H1 (cell line): ENCODE measurements around the gene MS4A3. TPM values are rescaled to one million over a fixed set of nuclear protein-coding genes. Genes with fewer than 3 reads are reported as not detected.

Experiments
- CTCF ChIA-PET: fragments of 300-600 bp; sonication (Branson Sonifier 250); formaldehyde crosslinking; loops from one replicate; lab custom pipeline; 2021; ENCODE audit not compliant: partially characterized antibody; lab: Charles Lee
- POLR2A ChIA-PET: fragments of 300-600 bp; sonication (Branson Sonifier 250); formaldehyde crosslinking; loops from one replicate; lab custom pipeline; 2021; ENCODE audit warnings: inconsistent platforms; ENCODE audit not compliant: partially characterized antibody; lab: Charles Lee
- DNase-seq, 2 experiments: peaks; one replicate each; pipeline versions ENCODE4 v3.0.0 to v3.0.0-alpha.2; 2010 to 2022; ENCODE audit warnings: low spot score in 2 of 2, low read depth in 1 of 2, mixed read lengths in 1 of 2
- FAIRE-seq: peaks from 2 replicates; lab custom pipeline; 2011; peaks lifted over from hg19 to GRCh38; lab: Jason Lieb, UNC
- H2AFZ ChIP-seq: 2 replicates; pipeline ENCODE4 v1.8.1; 2012; ENCODE audit warnings: low read length, inconsistent platforms
- H2AK5ac ChIP-seq: 2 replicates; pipeline ENCODE4 v1.6.1; 2013; ENCODE audit warnings: low read depth, low read length
- H2BK120ac ChIP-seq: replicated peaks from 2 replicates; pipeline ENCODE3; 2013; ENCODE audit warnings: low read depth, low read length, inconsistent platforms
- H2BK12ac ChIP-seq: 2 replicates; pipeline ENCODE4 v1.6.1; 2013; ENCODE audit warnings: low read depth, low read length
- H2BK15ac ChIP-seq: 2 replicates; pipeline ENCODE4 v1.6.1; 2013; ENCODE audit warnings: low read length
- H2BK20ac ChIP-seq: 2 replicates; pipeline ENCODE4 v1.6.1; 2013; ENCODE audit warnings: low read length
- H2BK5ac ChIP-seq: 2 replicates; pipeline ENCODE4 v1.6.1; 2013; ENCODE audit warnings: low read depth, low read length
- H3K14ac ChIP-seq: 2 replicates; pipeline ENCODE4 v1.6.1; 2013; ENCODE audit warnings: inconsistent platforms; ENCODE audit not compliant: insufficient read length
- H3K18ac ChIP-seq: 2 replicates; pipeline ENCODE4 v1.6.1; 2013; ENCODE audit warnings: low read length; ENCODE audit errors: extremely low read depth
- H3K23ac ChIP-seq: 2 replicates; pipeline ENCODE4 v1.6.1; 2013; ENCODE audit warnings: inconsistent platforms; ENCODE audit not compliant: insufficient read length
- H3K23me2 ChIP-seq: 2 replicates; pipeline ENCODE4 v1.6.1; 2013; ENCODE audit warnings: low read depth, low read length
- H3K27ac ChIP-seq: 2 replicates; pipeline ENCODE4 v1.6.1; 2011; ENCODE audit warnings: low read depth, low read length, inconsistent platforms
- H3K27me3 ChIP-seq, 4 experiments: replicated peaks in 1 of 4; 1 replicate in 1 of 4; 2 replicates in 3 of 4; pipeline versions ENCODE4 v1.6.1 to v1.8.1; 2011 to 2013; ENCODE audit warnings: low read length in 3 of 4, mild to moderate bottlenecking in 3 of 4, inconsistent platforms in 2 of 4, mixed read lengths in 2 of 4, moderate library complexity in 1 of 4; ENCODE audit not compliant: control insufficient read depth in 3 of 4, insufficient read depth in 3 of 4; ENCODE audit errors: extremely low read depth in 1 of 4
- H3K36me3 ChIP-seq, 4 experiments: 2 replicates each; pipeline versions ENCODE4 v1.6.1 to v1.8.1; 2011 to 2013; ENCODE audit warnings: mild to moderate bottlenecking in 4 of 4, low read length in 3 of 4, moderate library complexity in 2 of 4, control low read depth in 1 of 4, inconsistent platforms in 1 of 4; ENCODE audit not compliant: insufficient read depth in 4 of 4, control insufficient read depth in 2 of 4
- H3K4ac ChIP-seq: replicated peaks from 2 replicates; pipeline ENCODE3; 2013; ENCODE audit warnings: low read length, low read depth, mixed read lengths, inconsistent platforms; ENCODE audit not compliant: insufficient read length
- H3K4me1 ChIP-seq, 4 experiments: replicated peaks in 1 of 4; 1 replicate in 1 of 4; 2 replicates in 3 of 4; pipeline versions ENCODE4 v1.6.1 to v1.8.1; 2011 to 2013; ENCODE audit warnings: low read length in 3 of 4, inconsistent platforms in 2 of 4, mixed read lengths in 1 of 4; ENCODE audit not compliant: insufficient read depth in 4 of 4, control insufficient read depth in 3 of 4
- H3K4me2 ChIP-seq, 2 experiments: 2 replicates each; pipeline versions ENCODE4 v1.6.1 to v1.8.1; 2011 to 2013; ENCODE audit warnings: low read depth in 2 of 2, low read length in 2 of 2, control low read depth in 1 of 2, inconsistent platforms in 1 of 2, mild to moderate bottlenecking in 1 of 2; ENCODE audit not compliant: insufficient read depth in 1 of 2
- H3K4me3 ChIP-seq, 4 experiments: fragments of 200-600, 300-600 bp in 1 of 4; sonication (generic), shearing (Covaris generic), sonication (Bioruptor Twin) in 1 of 4; 2 replicates each; pipeline versions ENCODE4 v1.5.1 to v1.8.1; 2011 to 2016; ENCODE audit warnings: low read length in 4 of 4, low read depth in 3 of 4, control low read depth in 2 of 4, inconsistent platforms in 2 of 4, mild to moderate bottlenecking in 2 of 4, mixed read lengths in 1 of 4, moderate library complexity in 1 of 4; ENCODE audit not compliant: insufficient read depth in 2 of 4; ENCODE audit errors: extremely low read depth in 1 of 4
- H3K56ac ChIP-seq: replicated peaks from 2 replicates; pipeline ENCODE3; 2013; ENCODE audit warnings: low read depth, mild to moderate bottlenecking, mixed read lengths, low read length, inconsistent platforms; ENCODE audit not compliant: insufficient read length
- H3K79me1 ChIP-seq: 2 replicates; pipeline ENCODE4 v1.6.1; 2013; ENCODE audit warnings: low read depth, low read length, control low read depth
- H3K79me2 ChIP-seq, 2 experiments: 2 replicates each; pipeline versions ENCODE4 v1.6.1 to v1.8.1; 2012 to 2013; ENCODE audit warnings: low read length in 2 of 2, mild to moderate bottlenecking in 2 of 2, inconsistent platforms in 1 of 2; ENCODE audit not compliant: insufficient read depth in 2 of 2, control insufficient read depth in 1 of 2
- H3K9ac ChIP-seq, 4 experiments: replicated peaks in 1 of 4; 1 replicate in 1 of 4; 2 replicates in 3 of 4; pipeline versions ENCODE4 v1.6.1 to v1.8.1; 2011 to 2013; ENCODE audit warnings: low read depth in 3 of 4, low read length in 3 of 4, control low read depth in 2 of 4, mild to moderate bottlenecking in 2 of 4, moderate library complexity in 2 of 4, inconsistent platforms in 1 of 4; ENCODE audit errors: extremely low read depth in 1 of 4
- H3K9me3 ChIP-seq, 2 experiments: 2 replicates each; pipeline versions ENCODE4 v1.6.1 to v1.8.1; 2012 to 2013; ENCODE audit warnings: mild to moderate bottlenecking in 2 of 2, moderate library complexity in 2 of 2, control low read depth in 1 of 2, inconsistent platforms in 1 of 2, low read depth in 1 of 2, low read length in 1 of 2, mixed read lengths in 1 of 2; ENCODE audit not compliant: insufficient read depth in 2 of 2
- H4K20me1 ChIP-seq, 2 experiments: replicated peaks in 1 of 2; 2 replicates each; pipeline versions ENCODE3 to v1.8.1; 2011 to 2013; ENCODE audit warnings: inconsistent platforms in 2 of 2, low read length in 2 of 2, mild to moderate bottlenecking in 1 of 2; ENCODE audit not compliant: insufficient read depth in 2 of 2, control insufficient read depth in 1 of 2
- H4K5ac ChIP-seq: 2 replicates; pipeline ENCODE4 v1.6.1; 2013; ENCODE audit warnings: low read length, low read depth, mixed read lengths, inconsistent platforms; ENCODE audit not compliant: insufficient read length
- H4K8ac ChIP-seq: 2 replicates; pipeline ENCODE4 v1.8.0; 2013; ENCODE audit warnings: mild to moderate bottlenecking, moderate library complexity, low read length, inconsistent platforms; ENCODE audit not compliant: insufficient read depth; ENCODE audit errors: extremely low read depth
- H4K91ac ChIP-seq: replicated peaks from 2 replicates; pipeline ENCODE3; 2013; ENCODE audit warnings: low read length, mixed read lengths, inconsistent platforms; ENCODE audit not compliant: insufficient read length
- NRF1 ChIP-seq: IDR thresholded peaks from 2 replicates; pipeline ENCODE4 v1.6.1; 2011; ENCODE audit warnings: mild to moderate bottlenecking, low read depth, low read length, improper control_type of control experiment
- PHF8 ChIP-seq: fragments of 200-600 bp; sonication (generic); conservative IDR thresholded peaks from 2 replicates; pipeline ENCODE4 v1.7.1; 2012; ENCODE audit warnings: low read depth, mild to moderate bottlenecking, inconsistent platforms, low read length, moderate library complexity
- TAF7 ChIP-seq: optimal IDR thresholded peaks from 2 replicates; pipeline ENCODE3; 2011; ENCODE audit warnings: low read depth, mild to moderate bottlenecking, inconsistent platforms, low read length, moderate library complexity, borderline replicate concordance
- YY1 ChIP-seq: IDR thresholded peaks from 2 replicates; pipeline ENCODE4 v1.6.1; 2011; ENCODE audit warnings: low read depth, mild to moderate bottlenecking, low read length
- WGBS, 2 experiments: shearing (Covaris generic) in 1 of 2; methylation state at CpG; one replicate each; pipeline versions ENCODE4 v1.1.6 to v1.1.7; 2013 to 2015; ENCODE audit warnings: low lambda C conversion rate in 2 of 2, mixed read lengths in 2 of 2, inconsistent platforms in 1 of 2, low coverage in 1 of 2, missing lambda C conversion rate in 1 of 2; ENCODE audit not compliant: insufficient replicate concordance in 2 of 2, insufficient coverage in 1 of 2, insufficient read length in 1 of 2; ENCODE audit errors: extremely low coverage in 1 of 2, missing lambda C conversion rate in 1 of 2; 5-methylcytosine and 5-hydroxymethylcytosine counted together
- polyA plus RNA-seq, 7 experiments: library from polyadenylated mRNA; depleted of rRNA in 3 of 7; stranded (reverse) in 5 of 7; unstranded in 2 of 7; fragments of >200 nt in 5 of 7; fragments of 200-250 nt in 2 of 7; gene quantifications; 1 replicate in 5 of 7; 2 replicates in 1 of 7; 4 replicates in 1 of 7; pipeline versions ENCODE4 v1.2.1 to v1.2.3, GENCODE V29; 2011 to 2013; ENCODE audit warnings: missing spikeins in 2 of 7, mixed read lengths in 2 of 7
- total RNA-seq: library from RNA; stranded (reverse); fragmentation: NEBNext Ultra II Directional; extraction: Animal tissue kit (Norgen Biotek cat#: 25700); gene quantifications from 2 replicates; pipeline ENCODE4 v1.2.1, GENCODE V29; 2021
- TF ChIP-seq, protein P1 (sequence below): IDR thresholded peaks from 2 replicates; pipeline ENCODE4 v1.6.1; 2011; ENCODE audit warnings: low read length, improper control_type of control experiment

MS4A3 gene
- total and polyA plus RNA-seq, 2 of the 8 experiments (the other 6 are each of a cell fraction or from before 2014, with no cell fraction given): not detected

DNA sequence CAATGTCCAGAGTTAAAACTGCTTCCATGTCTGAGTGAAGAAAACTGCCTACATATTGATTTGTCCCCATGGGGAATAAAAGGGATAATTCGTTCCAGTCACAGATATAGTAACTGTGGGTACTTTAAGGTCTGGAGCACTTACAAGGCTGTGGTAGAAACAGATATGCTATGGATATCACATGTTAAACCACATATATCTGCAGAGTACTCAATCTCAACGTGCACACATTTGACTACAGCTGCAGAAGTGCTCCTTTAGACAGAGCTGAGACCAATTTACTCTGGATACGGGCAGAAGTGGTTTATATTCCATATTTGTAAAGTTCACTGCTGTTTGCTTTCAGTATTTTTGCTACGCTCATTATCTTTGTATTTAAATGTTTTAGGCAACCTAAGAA, 22.3 kb downstream of the MS4A3 start:
- no peak overlapping the region for H3K4me3 ChIP-seq
- no peak overlapping the region for H2BK120ac ChIP-seq
- no peak overlapping the region for H2BK5ac ChIP-seq
- 86% methylated on average over 4 of the region's 4 CpGs; no CpG with 5 or more reads in 1 of the 2 experiments for WGBS, 2 experiments
- no peaks in the 10 kb centered on the region for H3K23me2 ChIP-seq
- H4K5ac ChIP-seq: no peak overlapping the region
- H2BK15ac ChIP-seq: no peak overlapping the region
- no peaks in the 10 kb centered on the region for H3K36me3 ChIP-seq
- no peak for DNase-seq
- H3K4me2 ChIP-seq: no peak overlapping the region
- POLR2A ChIA-PET: no interaction called here
- H3K56ac ChIP-seq: no peak overlapping the region
- no peak overlapping the region for H3K27ac ChIP-seq
- no peak overlapping the region for H2AK5ac ChIP-seq
- no peaks in the 10 kb centered on the region for H3K79me2 ChIP-seq
- H3K4me1 ChIP-seq: no peaks in the 10 kb centered on the region
- H4K8ac ChIP-seq: no peak overlapping the region
- no peaks in the 10 kb centered on the region for H3K27me3 ChIP-seq
- no peak overlapping the region for H4K91ac ChIP-seq
- H2BK20ac ChIP-seq: no peak overlapping the region
- CTCF ChIA-PET: interaction anchor here (0.7 kb wide), 1 partner anchor 50 kb away, joined by 3 read pairs; no protein-coding TSS in a partner anchor
- H3K23ac ChIP-seq: no peak overlapping the region
- H2AFZ ChIP-seq: no peak overlapping the region
- H4K20me1 ChIP-seq: no peaks in the 10 kb centered on the region
- TF ChIP-seq YY1 (no peak), TAF7 (no peak), NRF1 (no peak), PHF8 (no peak)
- TF ChIP-seq, protein P1, sequence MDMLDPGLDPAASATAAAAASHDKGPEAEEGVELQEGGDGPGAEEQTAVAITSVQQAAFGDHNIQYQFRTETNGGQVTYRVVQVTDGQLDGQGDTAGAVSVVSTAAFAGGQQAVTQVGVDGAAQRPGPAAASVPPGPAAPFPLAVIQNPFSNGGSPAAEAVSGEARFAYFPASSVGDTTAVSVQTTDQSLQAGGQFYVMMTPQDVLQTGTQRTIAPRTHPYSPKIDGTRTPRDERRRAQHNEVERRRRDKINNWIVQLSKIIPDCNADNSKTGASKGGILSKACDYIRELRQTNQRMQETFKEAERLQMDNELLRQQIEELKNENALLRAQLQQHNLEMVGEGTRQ: no peak
- peaks cover 0 to 6% of the 10 kb centered on the region in 2 experiments; a peak in 1 of 4 replicates for H3K9me3 ChIP-seq
- no peak for FAIRE-seq
- H2BK12ac ChIP-seq: no peak overlapping the region
- H3K79me1 ChIP-seq: no peaks in the 10 kb centered on the region
- no peak overlapping the region for H3K4ac ChIP-seq
- no peak overlapping the region for H3K14ac ChIP-seq
- H3K9ac ChIP-seq: no peak overlapping the region
- no peak overlapping the region for H3K18ac ChIP-seq
